ENCODE data around the gene GFRA4. TPM values are rescaled to one million over a fixed set of nuclear protein-coding genes. Genes with fewer than 3 reads are reported as not detected.

Gene GFRA4
- total RNA-seq, 1 experiment from 2014 or later = not detected

GRCh38 chr20:3696745-3697587 lies 33.8 kb upstream of the GFRA4 start:
- H3K79me2 ChIP-seq (ENCODE audit: low read depth) = no peaks in the 10 kb centered on the region
- no peak for DNase-seq
- ChIA-PET CTCF (interaction anchor here (0.6 to 1.0 kb wide), 2 partner anchors 14 to 30 kb away, joined by 4 to 6 read pairs; no protein-coding TSS in a partner anchor), POLR2A (ENCODE audit: unreplicated experiment) (no interaction called here)
- no TSS peak for BruUV-seq (replicated peaks)
- H3K4me2 ChIP-seq = no peak overlapping the region
- peaks cover 21% of the 10 kb centered on the region; the same call in 1 of the 2 replicates for H3K27me3 ChIP-seq (ENCODE audit: insufficient read depth, low read depth)
- no peak overlapping the region for H2AFZ ChIP-seq
- no peaks in the 10 kb centered on the region for H4K20me1 ChIP-seq (ENCODE audit: insufficient read depth)
- H3K4me3 ChIP-seq = no peak overlapping the region
- intact Hi-C loops (cut with micrococcal nuclease; ENCODE audit: unreplicated experiment) = no loop called here
- no peak for TF ChIP-seq EZH2 (IDR thresholded peaks at IDR 0.05; ENCODE audit: low read depth)
- no peak for TF ChIP-seq CTCF (conservative IDR thresholded peaks at IDR 0.05)
- H3K4me1 ChIP-seq (replicated peaks; ENCODE audit: insufficient read depth) = no peaks in the 10 kb centered on the region
- H3K36me3 ChIP-seq (ENCODE audit: low read depth) = no peaks in the 10 kb centered on the region
- peaks cover 4% of the 10 kb centered on the region; the same call in 1 of the 2 replicates for H3K9me3 ChIP-seq (ENCODE audit: insufficient read depth, low read depth)
- H3K27ac ChIP-seq = no peak overlapping the region
- H3K9me2 ChIP-seq (ENCODE audit: insufficient read depth) = no peaks in the 10 kb centered on the region
- no peaks in the 10 kb centered on the region for H3F3A ChIP-seq (ENCODE audit: insufficient read depth, low read depth)

GRCh38 chr20:3696200-3696599 lies 33.0 kb upstream of the GFRA4 start:
- POLR2A ChIA-PET (ENCODE audit: unreplicated experiment) = no interaction called here
- Histone ChIP-seq H3K27me3 (ENCODE audit: insufficient read depth, low read depth) (peaks cover 21% of the 10 kb centered on the region; the same call in 1 of the 2 replicates), H3F3A (ENCODE audit: insufficient read depth, low read depth) (no peaks in the 10 kb centered on the region), H3K9me3 (ENCODE audit: insufficient read depth, low read depth) (peaks cover 4% of the 10 kb centered on the region; the same call in 1 of the 2 replicates), H2AFZ (no peak overlapping the region), H3K4me1 (replicated peaks; ENCODE audit: insufficient read depth) (no peaks in the 10 kb centered on the region), H3K36me3 (ENCODE audit: low read depth) (no peaks in the 10 kb centered on the region), H3K4me2 (no peak overlapping the region), H3K9me2 (ENCODE audit: insufficient read depth) (no peaks in the 10 kb centered on the region), H3K27ac (no peak overlapping the region), H3K4me3 (no peak overlapping the region), H4K20me1 (ENCODE audit: insufficient read depth) (no peaks in the 10 kb centered on the region), H3K79me2 (ENCODE audit: low read depth) (no peaks in the 10 kb centered on the region)
- no peak for DNase-seq
- intact Hi-C loops (cut with micrococcal nuclease; ENCODE audit: unreplicated experiment) = no loop called here
- CTCF ChIA-PET = no interaction called here
- TF ChIP-seq CTCF (conservative IDR thresholded peaks at IDR 0.05) = peak; percentile 62
- no peak for TF ChIP-seq EZH2 (IDR thresholded peaks at IDR 0.05; ENCODE audit: low read depth)
- BruUV-seq (replicated peaks) = no TSS peak

DNA sequence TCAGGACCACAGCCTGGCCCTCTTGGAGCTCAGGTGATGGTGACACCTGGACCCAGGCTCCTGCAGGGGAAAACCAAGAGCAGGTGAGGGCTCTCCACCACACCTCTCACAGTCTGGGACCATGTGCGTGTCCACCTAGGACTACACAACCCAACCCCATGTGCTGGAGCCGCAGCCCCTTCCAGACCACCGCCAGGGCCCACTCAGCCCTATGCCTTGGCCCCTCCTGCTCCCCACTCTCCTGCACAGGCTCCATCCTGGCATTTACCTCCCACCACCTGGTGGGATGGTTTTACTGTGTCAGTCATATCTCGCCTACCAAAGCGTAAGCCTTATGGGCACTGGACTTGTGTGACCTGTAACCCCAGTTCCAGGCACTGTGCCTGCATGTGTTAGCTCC lies 31.7 kb upstream of the GFRA4 start:
- intact Hi-C loops (cut with micrococcal nuclease; ENCODE audit: unreplicated experiment) = no loop called here
- H3K9me3 ChIP-seq (ENCODE audit: insufficient read depth, low read depth) = peaks cover 4% of the 10 kb centered on the region; the same call in 1 of the 2 replicates
- H3K79me2 ChIP-seq (ENCODE audit: low read depth) = no peaks in the 10 kb centered on the region
- no peak overlapping the region for H3K27ac ChIP-seq
- H2AFZ ChIP-seq = no peak overlapping the region
- POLR2A ChIA-PET (ENCODE audit: unreplicated experiment) = no interaction called here
- H3K4me1 ChIP-seq (replicated peaks; ENCODE audit: insufficient read depth) = no peaks in the 10 kb centered on the region
- CTCF ChIA-PET = no interaction called here
- H4K20me1 ChIP-seq (ENCODE audit: insufficient read depth) = no peaks in the 10 kb centered on the region
- H3K9me2 ChIP-seq (ENCODE audit: insufficient read depth) = no peaks in the 10 kb centered on the region
- no peaks in the 10 kb centered on the region for H3K36me3 ChIP-seq (ENCODE audit: low read depth)
- peaks cover 20% of the 10 kb centered on the region; the same call in 1 of the 2 replicates for H3K27me3 ChIP-seq (ENCODE audit: insufficient read depth, low read depth)
- no TSS peak for BruUV-seq (replicated peaks)
- no peaks in the 10 kb centered on the region for H3F3A ChIP-seq (ENCODE audit: insufficient read depth, low read depth)
- H3K4me2 ChIP-seq = no peak overlapping the region
- H3K4me3 ChIP-seq = no peak overlapping the region
- TF ChIP-seq EZH2 (IDR thresholded peaks at IDR 0.05; ENCODE audit: low read depth) (no peak), CTCF (conservative IDR thresholded peaks at IDR 0.05) (no peak)
- no peak for DNase-seq

Data from PC-9 (cell line).